Stimulated activated memory B cell treated with anti-CD40 and anti-IgM and Interleukin-4, amounts not matched to agents 10 μg/mL and 1 μg/mL and 100 μg/mL, for 72 hours (primary cell): ENCODE measurements around the gene ZNF280D.
"Not testable (repeated sequence)": the region's sequence is repeated elsewhere in the genome, so short reads cannot be mapped to it uniquely, and the experiment has no call there.

ENCODE experiments used
- ATAC-seq: fragments of 150-1000 bp; cut with Tn5 transposase; 2 replicates; pipeline ENCODE4 v1.10.0; 2021
- H3K27ac Mint-ChIP-seq: one replicate; pipeline ENCODE4 v1.8.0; 2022; ENCODE audit warnings: mild to moderate bottlenecking, mixed read lengths
- H3K27me3 Mint-ChIP-seq: one replicate; pipeline ENCODE4 v1.8.0; 2022; ENCODE audit warnings: mixed read lengths
- H3K36me3 Mint-ChIP-seq: one replicate; pipeline ENCODE4 v1.8.0; 2022; ENCODE audit warnings: mixed read lengths
- H3K4me1 Mint-ChIP-seq: one replicate; pipeline ENCODE4 v1.8.0; 2022; ENCODE audit warnings: mixed read lengths
- H3K4me3 Mint-ChIP-seq: one replicate; pipeline ENCODE4 v1.8.0; 2022; ENCODE audit warnings: mild to moderate bottlenecking, moderate library complexity, mixed read lengths
- H3K9me3 Mint-ChIP-seq: one replicate; pipeline ENCODE4 v1.8.0; 2022; ENCODE audit warnings: mixed read lengths

The ZNF280D gene

DNA sequence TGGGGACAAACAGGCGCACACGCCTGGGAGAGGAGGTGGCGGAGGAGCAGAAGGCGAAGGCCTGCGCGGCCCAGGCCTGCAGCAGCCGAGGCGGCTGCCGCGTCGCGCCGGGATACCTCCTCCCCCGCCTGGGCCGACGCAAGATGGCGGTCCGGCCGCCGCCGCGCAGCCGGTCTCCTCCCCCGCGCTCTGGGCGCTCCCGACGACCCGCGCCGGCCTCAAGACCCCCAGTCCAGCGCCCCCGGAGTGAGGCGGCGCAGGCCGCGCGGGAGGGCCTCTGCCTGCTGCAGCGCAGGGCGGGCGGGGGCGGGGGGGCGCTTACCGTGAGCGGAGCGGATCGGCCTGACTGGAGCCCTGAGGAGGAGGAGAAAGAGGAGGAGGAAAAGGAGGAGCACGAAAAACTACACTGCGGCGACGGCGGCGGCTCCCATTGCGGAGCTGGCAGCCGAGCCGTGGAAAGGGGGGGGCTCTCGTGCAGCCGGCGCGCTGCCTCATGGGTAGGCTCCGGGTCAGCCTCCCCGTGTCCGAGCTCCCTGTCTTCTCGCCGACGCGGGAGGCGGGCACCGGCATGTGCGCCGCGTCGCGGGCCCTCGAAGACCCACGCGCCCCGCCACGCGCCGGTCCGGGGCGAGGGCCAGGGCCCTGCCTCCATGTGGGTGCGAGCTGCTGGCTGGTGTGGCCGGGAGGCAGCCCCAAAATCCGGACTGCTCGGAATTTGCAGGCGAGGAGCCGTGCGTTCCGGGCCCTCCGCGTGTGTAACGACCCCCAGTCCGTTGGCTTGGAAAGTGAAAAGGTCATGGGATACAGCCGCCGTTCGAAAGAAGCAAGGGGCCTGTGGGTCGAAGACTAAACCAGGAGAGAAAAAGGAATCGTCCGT, at the start of gene ZNF280D:
Gene ZNF280D (minus strand): TSS at position 374 of the 877 bp plus-strand sequence. CDS start 26,400 bp downstream, outside the sequence.
- H3K4me1 Mint-ChIP-seq, result peaks cover 31% of the 10 kb centered on the region
- H3K27ac Mint-ChIP-seq, result peak within 1 kb of the TSS; percentile 93
- peaks cover 4% of the 10 kb centered on the region for H3K36me3 Mint-ChIP-seq
- H3K9me3 Mint-ChIP-seq, result peaks cover 3% of the 10 kb centered on the region
- H3K27me3 Mint-ChIP-seq, result no peaks in the 10 kb centered on the region
- H3K4me3 Mint-ChIP-seq, result peak within 1 kb of the TSS; percentile 88
- ATAC-seq, result peak; percentile 93

GRCh38 chr15:56782306-56782705, 49.0 kb upstream of the ZNF280D start:
- H3K36me3 Mint-ChIP-seq, result no peaks in the 10 kb centered on the region
- H3K27ac Mint-ChIP-seq, result no peak overlapping the region
- H3K27me3 Mint-ChIP-seq, result no peaks in the 10 kb centered on the region
- H3K9me3 Mint-ChIP-seq, result peaks cover 2% of the 10 kb centered on the region
- ATAC-seq, result no peak
- peaks cover 17% of the 10 kb centered on the region for H3K4me1 Mint-ChIP-seq
- no peak overlapping the region for H3K4me3 Mint-ChIP-seq

- no peaks in the 10 kb centered on the region for H3K27me3 Mint-ChIP-seq
- peaks cover 2% of the 10 kb centered on the region for H3K9me3 Mint-ChIP-seq
- no peaks in the 10 kb centered on the region for H3K36me3 Mint-ChIP-seq
- H3K27ac Mint-ChIP-seq, result no peak overlapping the region
- H3K4me1 Mint-ChIP-seq, result peaks cover 11% of the 10 kb centered on the region
- ATAC-seq, result no peak
- no peak overlapping the region for H3K4me3 Mint-ChIP-seq
Observed at GRCh38 chr15:56781666-56782065, 48.4 kb upstream of the ZNF280D start.

DNA sequence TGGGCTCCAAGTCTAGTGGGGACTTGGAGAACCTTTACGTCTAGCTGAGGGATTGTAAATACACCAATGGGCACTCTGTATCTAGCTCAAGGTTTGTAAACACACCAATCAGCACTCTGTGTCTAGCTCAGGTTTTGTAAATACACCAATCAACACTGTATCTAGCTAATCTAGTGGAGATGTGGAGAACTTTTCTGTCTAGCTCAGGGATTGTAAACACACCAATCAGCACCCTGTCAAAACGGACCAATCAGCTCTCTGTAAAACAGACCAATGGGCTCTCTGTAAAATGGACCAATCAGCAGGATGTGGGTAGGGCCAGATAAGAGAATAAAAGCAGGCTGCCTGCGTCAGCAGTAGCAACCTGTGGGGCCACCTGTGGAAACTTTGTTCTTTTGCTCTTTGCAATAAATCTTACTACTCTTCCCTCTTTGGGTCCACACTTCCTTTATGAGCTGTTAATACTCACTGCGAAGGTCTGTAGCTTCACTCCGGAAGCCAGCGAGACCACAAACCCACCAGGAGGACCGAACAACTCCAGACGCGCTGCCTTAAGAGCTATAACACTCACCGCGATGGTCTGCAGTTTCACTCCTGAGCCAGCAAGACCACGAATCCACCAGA, 46.9 kb upstream of the ZNF280D start:
- H3K9me3 Mint-ChIP-seq, result not testable (repeated sequence)
- peak; percentile 51 for ATAC-seq

GRCh38 chr15:56779449-56779848, 46.1 kb upstream of the ZNF280D start:
- not testable (repeated sequence) for H3K27ac Mint-ChIP-seq, H3K9me3 Mint-ChIP-seq, H3K27me3 Mint-ChIP-seq, ATAC-seq, H3K36me3 Mint-ChIP-seq, H3K4me3 Mint-ChIP-seq
- H3K4me1 Mint-ChIP-seq, result peaks cover 14% of the 10 kb centered on the region

More for the DNA sequence above, 46.9 kb upstream of the ZNF280D start:
- not testable (repeated sequence) for H3K27ac Mint-ChIP-seq, H3K27me3 Mint-ChIP-seq, H3K36me3 Mint-ChIP-seq
- Mint-ChIP-seq H3K4me1 (peaks cover 14% of the 10 kb centered on the region), H3K4me3 (peak overlapping the region; percentile 42)

DNA sequence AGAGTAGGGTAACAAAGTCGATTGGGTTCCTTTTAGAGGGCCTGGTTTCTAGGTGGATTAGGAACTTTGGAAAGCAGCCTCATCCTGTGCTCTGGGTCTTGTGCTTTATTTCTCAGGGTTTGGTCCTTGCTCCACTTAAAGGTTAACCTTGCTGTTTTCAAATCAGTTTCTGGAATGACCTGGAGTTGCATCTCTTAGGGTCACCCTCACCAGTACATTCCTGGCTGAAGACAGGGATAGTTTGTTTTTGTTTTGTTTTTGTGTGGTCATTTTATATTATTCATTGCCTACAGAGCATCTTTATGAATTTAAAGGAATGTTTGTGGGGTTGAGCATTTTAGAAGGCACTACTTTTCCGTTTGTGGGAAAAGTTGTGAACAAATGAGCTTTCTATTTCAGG, 45.5 kb upstream of the ZNF280D start:
- Mint-ChIP-seq H3K36me3 (no peaks in the 10 kb centered on the region), H3K27ac (no peak overlapping the region), H3K27me3 (no peaks in the 10 kb centered on the region), H3K4me1 (peaks cover 20% of the 10 kb centered on the region), H3K4me3 (no peak overlapping the region), H3K9me3 (peaks cover 2% of the 10 kb centered on the region)
- ATAC-seq, result no peak

GRCh38 chr15:56776839-56777238, 43.5 kb upstream of the ZNF280D start:
- Mint-ChIP-seq H3K4me3 (no peak overlapping the region), H3K9me3 (peaks cover 2% of the 10 kb centered on the region), H3K36me3 (peaks cover 2% of the 10 kb centered on the region), H3K27me3 (peaks cover 10% of the 10 kb centered on the region), H3K4me1 (peaks cover 20% of the 10 kb centered on the region), H3K27ac (no peak overlapping the region)
- ATAC-seq, result no peak

DNA sequence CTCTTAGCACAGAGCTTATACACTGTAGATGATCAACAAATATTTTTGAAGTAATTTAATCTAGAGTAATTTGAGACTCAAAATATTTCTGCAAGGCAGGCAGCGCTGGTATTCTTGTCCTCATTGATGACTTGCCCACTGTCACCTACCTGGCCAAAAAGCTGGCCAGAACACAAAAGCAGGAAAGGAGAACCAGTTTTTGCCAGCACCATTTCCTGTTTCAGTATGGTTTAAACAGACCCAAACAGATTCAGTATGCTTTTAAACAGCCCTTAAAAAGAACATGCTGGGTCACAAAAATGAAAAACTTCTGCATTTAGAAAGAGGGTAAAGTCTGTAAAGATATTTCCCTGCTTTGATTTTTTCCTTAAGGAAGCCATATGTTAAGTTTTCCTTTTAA, 42.3 kb upstream of the ZNF280D start:
- H3K36me3 Mint-ChIP-seq, result peaks cover 7% of the 10 kb centered on the region
- H3K9me3 Mint-ChIP-seq, result peaks cover 2% of the 10 kb centered on the region
- H3K27ac Mint-ChIP-seq, result no peak overlapping the region
- ATAC-seq, result no peak
- peaks cover 18% of the 10 kb centered on the region for H3K4me1 Mint-ChIP-seq
- H3K4me3 Mint-ChIP-seq, result no peak overlapping the region
- H3K27me3 Mint-ChIP-seq, result peaks cover 17% of the 10 kb centered on the region

- H3K36me3 Mint-ChIP-seq, result peaks cover 7% of the 10 kb centered on the region
- peaks cover 17% of the 10 kb centered on the region for H3K27me3 Mint-ChIP-seq
- no peak for ATAC-seq
- H3K4me3 Mint-ChIP-seq, result no peak overlapping the region
- H3K27ac Mint-ChIP-seq, result no peak overlapping the region
- H3K9me3 Mint-ChIP-seq, result no peaks in the 10 kb centered on the region
- peaks cover 13% of the 10 kb centered on the region for H3K4me1 Mint-ChIP-seq
Observed at GRCh38 chr15:56774356-56774755, 41.0 kb upstream of the ZNF280D start.

DNA sequence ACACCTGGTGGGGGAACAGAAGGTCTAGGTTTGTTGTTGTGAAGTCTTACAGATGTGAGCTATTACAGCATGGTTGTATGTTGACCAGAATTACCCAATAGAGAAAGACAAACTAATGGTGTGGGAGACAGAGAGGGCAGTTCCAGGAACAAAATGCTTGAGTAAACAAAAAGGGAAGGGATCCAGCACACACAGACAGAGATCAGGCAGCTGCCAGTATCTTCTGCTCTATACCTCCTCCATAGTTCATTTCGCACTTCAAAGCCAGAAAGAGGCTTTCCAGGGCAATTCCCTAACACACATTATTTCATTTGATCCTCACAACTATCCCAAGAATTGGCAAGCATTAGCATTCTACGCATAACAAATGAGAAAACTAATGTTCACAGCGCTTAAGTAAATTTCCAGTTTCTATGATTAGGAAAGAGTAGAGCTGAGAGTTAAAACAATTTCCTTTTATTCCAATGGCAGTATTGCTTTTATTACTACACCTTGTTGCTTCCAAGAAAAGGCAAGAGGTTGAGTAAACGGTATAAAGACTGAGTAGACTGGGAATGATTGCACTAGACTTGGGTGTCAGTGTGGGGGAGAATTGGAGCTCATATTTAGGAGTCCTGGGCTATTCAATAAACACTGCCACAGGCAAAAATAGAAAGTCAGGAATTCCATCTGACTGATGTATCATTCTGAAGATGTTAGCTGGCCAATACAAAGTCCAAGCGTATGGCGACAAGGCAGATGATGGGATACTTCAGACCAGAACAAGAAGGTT, 39.7 kb upstream of the ZNF280D start:
- Mint-ChIP-seq H3K4me3 (no peak overlapping the region), H3K9me3 (no peaks in the 10 kb centered on the region), H3K27ac (no peak overlapping the region), H3K27me3 (peaks cover 17% of the 10 kb centered on the region), H3K36me3 (peaks cover 7% of the 10 kb centered on the region), H3K4me1 (peaks cover 13% of the 10 kb centered on the region)
- no peak for ATAC-seq

GRCh38 chr15:56770173-56770572, 36.9 kb upstream of the ZNF280D start:
- ATAC-seq, result no peak
- Mint-ChIP-seq H3K4me3 (no peak overlapping the region), H3K27ac (no peak overlapping the region), H3K27me3 (peaks cover 17% of the 10 kb centered on the region), H3K9me3 (no peaks in the 10 kb centered on the region), H3K4me1 (peaks cover 6% of the 10 kb centered on the region), H3K36me3 (peaks cover 7% of the 10 kb centered on the region)

GRCh38 chr15:56767315-56767714, 34.0 kb upstream of the ZNF280D start:
- Mint-ChIP-seq H3K9me3 (no peaks in the 10 kb centered on the region), H3K36me3 (peaks cover 7% of the 10 kb centered on the region), H3K27ac (no peak overlapping the region), H3K27me3 (peaks cover 10% of the 10 kb centered on the region), H3K4me1 (no peaks in the 10 kb centered on the region), H3K4me3 (no peak overlapping the region)
- no peak for ATAC-seq

DNA sequence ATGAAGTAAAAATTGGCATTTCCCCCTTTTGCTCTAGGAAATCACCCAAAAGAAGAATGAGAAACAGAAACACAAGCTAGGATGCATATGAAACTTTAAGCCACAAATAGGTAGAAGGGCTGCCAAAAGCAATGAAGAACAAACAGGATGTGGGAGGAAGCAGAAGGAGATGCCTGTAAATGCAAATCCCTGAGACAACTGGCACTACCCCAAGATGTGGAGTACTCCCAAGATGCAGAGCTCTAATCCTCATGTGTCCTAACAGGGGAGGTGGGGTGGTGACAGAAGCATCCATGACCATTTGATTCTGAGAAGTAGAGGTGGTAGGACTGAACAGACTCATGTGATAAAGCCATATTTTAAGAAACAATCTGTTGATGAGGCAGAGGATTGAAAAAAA, 31.9 kb upstream of the ZNF280D start:
- ATAC-seq, result no peak
- Mint-ChIP-seq H3K4me1 (no peaks in the 10 kb centered on the region), H3K36me3 (no peaks in the 10 kb centered on the region), H3K9me3 (no peaks in the 10 kb centered on the region), H3K27me3 (no peaks in the 10 kb centered on the region), H3K4me3 (no peak overlapping the region), H3K27ac (no peak overlapping the region)

- Mint-ChIP-seq H3K27me3 (no peaks in the 10 kb centered on the region), H3K4me3 (no peak overlapping the region), H3K4me1 (peaks cover 2% of the 10 kb centered on the region), H3K36me3 (no peaks in the 10 kb centered on the region), H3K27ac (no peak overlapping the region), H3K9me3 (no peaks in the 10 kb centered on the region)
- ATAC-seq, result no peak
Observed at GRCh38 chr15:56763141-56763895, 30.0 kb upstream of the ZNF280D start.

GRCh38 chr15:56760186-56760585, 26.9 kb upstream of the ZNF280D start:
- no peaks in the 10 kb centered on the region for H3K27me3 Mint-ChIP-seq
- peaks cover 10% of the 10 kb centered on the region for H3K4me1 Mint-ChIP-seq
- no peaks in the 10 kb centered on the region for H3K36me3 Mint-ChIP-seq
- H3K4me3 Mint-ChIP-seq, result no peak overlapping the region
- no peak for ATAC-seq
- H3K9me3 Mint-ChIP-seq, result no peaks in the 10 kb centered on the region
- H3K27ac Mint-ChIP-seq, result no peak overlapping the region
